GM23338 (cell line): Measurements from ENCODE around the gene AKT1S1. TPM values are rescaled to one million over a fixed set of nuclear protein-coding genes. Genes with fewer than 3 reads are reported as not detected.

Experiments used
- ATAC-seq: fragments of 200-7000 bp; cut with Tn5 transposase; 3 replicates; pipeline ENCODE4 v1.9.1; 2020
- DNase-seq: peaks from one replicate; pipeline ENCODE4 v3.0.0-alpha.2; 2015; ENCODE audit warnings: low spot score
- H2AFZ ChIP-seq: fragments of 200-600 bp; sonication (generic); 2 replicates; pipeline ENCODE4 v1.8.0; 2016; ENCODE audit warnings: antibody characterized with exemption, mild to moderate bottlenecking, moderate library complexity
- H3F3A ChIP-seq: fragments of 200-600 bp; sonication (generic); replicated peaks from 2 replicates; pipeline ENCODE4 v1.8.0; 2017; ENCODE audit warnings: antibody characterized with exemption, mixed run types, low read depth
- H3K27ac ChIP-seq: fragments of 200-600 bp; sonication (generic); 2 replicates; pipeline ENCODE4 v1.6.1; 2016; ENCODE audit warnings: low read depth
- H3K27me3 ChIP-seq: fragments of 200-600 bp; sonication (generic); 2 replicates; pipeline ENCODE4 v1.8.0; 2016; ENCODE audit warnings: mild to moderate bottlenecking, mixed run types, moderate library complexity; ENCODE audit not compliant: insufficient read depth
- H3K36me3 ChIP-seq: fragments of 200-600 bp; sonication (generic); 2 replicates; pipeline ENCODE4 v1.8.0; 2016; ENCODE audit warnings: mild to moderate bottlenecking; ENCODE audit not compliant: insufficient read depth
- H3K4me1 ChIP-seq: fragments of 200-600 bp; sonication (generic); 2 replicates; pipeline ENCODE4 v1.8.0; 2016; ENCODE audit warnings: mild to moderate bottlenecking, moderate library complexity; ENCODE audit not compliant: insufficient read depth
- H3K4me2 ChIP-seq: fragments of 200-600 bp; sonication (generic); 2 replicates; pipeline ENCODE4 v1.7.1; 2017; ENCODE audit warnings: mixed run types
- H3K4me3 ChIP-seq: fragments of 200-600 bp; sonication (generic); 2 replicates; pipeline ENCODE4 v1.6.1; 2016; ENCODE audit warnings: mixed run types
- H3K79me2 ChIP-seq: fragments of 200-600 bp; sonication (generic); replicated peaks from 2 replicates; pipeline ENCODE4 v1.8.0; 2017; ENCODE audit warnings: mild to moderate bottlenecking; ENCODE audit not compliant: insufficient read depth
- H3K9me2 ChIP-seq: fragments of 200-600 bp; sonication (generic); 2 replicates; pipeline ENCODE4 v1.8.0; 2017; ENCODE audit not compliant: insufficient read depth
- H4K20me1 ChIP-seq: fragments of 200-600 bp; sonication (generic); replicated peaks from 2 replicates; pipeline ENCODE4 v1.8.0; 2017; ENCODE audit warnings: mild to moderate bottlenecking; ENCODE audit not compliant: insufficient read depth
- H3K27ac Mint-ChIP-seq: 2 replicates; pipeline ENCODE4 v1.8.0; 2020; ENCODE audit warnings: inconsistent platforms, mild to moderate bottlenecking, moderate library complexity, mixed read lengths
- H3K27me3 Mint-ChIP-seq: 3 replicates; pipeline ENCODE4 v1.8.0; 2022; ENCODE audit warnings: low read depth, mild to moderate bottlenecking, moderate library complexity, mixed read lengths, inconsistent platforms; ENCODE audit not compliant: insufficient read depth, poor library complexity
- H3K36me3 Mint-ChIP-seq: 3 replicates; pipeline ENCODE4 v1.8.0; 2021; ENCODE audit warnings: low read depth, mild to moderate bottlenecking, inconsistent platforms, moderate library complexity, mixed read lengths
- H3K4me1 Mint-ChIP-seq: 3 replicates; pipeline ENCODE4 v1.8.0; 2020; ENCODE audit warnings: mild to moderate bottlenecking, inconsistent platforms, mixed read lengths
- H3K4me3 Mint-ChIP-seq: 3 replicates; pipeline ENCODE4 v1.8.0; 2021; ENCODE audit warnings: moderate library complexity, mild to moderate bottlenecking, inconsistent platforms, mixed read lengths
- H3K9me3 Mint-ChIP-seq: 3 replicates; pipeline ENCODE4 v1.8.0; 2020; ENCODE audit warnings: moderate library complexity, mild to moderate bottlenecking, inconsistent platforms, mixed read lengths
- CREB1 ChIP-seq: fragments of 250-450 bp; sonication (Bioruptor Pico); IDR thresholded peaks from 2 replicates; pipeline ENCODE4 v1.5.0; 2020; ENCODE audit warnings: low read depth, mild to moderate bottlenecking, moderate library complexity
- EZH2 ChIP-seq: fragments of 200-600 bp; sonication (generic); IDR thresholded peaks from one replicate; pipeline ENCODE4 v1.8.0; 2017; ENCODE audit warnings: antibody characterized with exemption, mild to moderate bottlenecking, low read depth; ENCODE audit not compliant: unreplicated experiment
- EZH2phosphoT487 ChIP-seq: fragments of 200-600 bp; sonication (generic); IDR thresholded peaks from one replicate; pipeline ENCODE4 v1.8.1; 2018; ENCODE audit warnings: antibody characterized with exemption; ENCODE audit not compliant: unreplicated experiment
- JUNB ChIP-seq: IDR thresholded peaks from one replicate; pipeline ENCODE4 v1.6.1; 2016; ENCODE audit warnings: antibody characterized with exemption; ENCODE audit not compliant: unreplicated experiment
- NANOG ChIP-seq: IDR thresholded peaks from 2 replicates; pipeline ENCODE4 v1.6.1; 2016; ENCODE audit warnings: antibody characterized with exemption, borderline replicate concordance
- POLR2AphosphoS5 ChIP-seq: IDR thresholded peaks from 2 replicates; pipeline ENCODE4 v1.6.1; 2016; ENCODE audit warnings: antibody characterized with exemption, low read depth
- STAT1 ChIP-seq: IDR thresholded peaks from one replicate; pipeline ENCODE4 v1.6.1; 2016; ENCODE audit warnings: antibody characterized with exemption; ENCODE audit not compliant: unreplicated experiment
- ZNF114 ChIP-seq: fragments of 250-450 bp; sonication (Bioruptor Pico); IDR thresholded peaks from 2 replicates; pipeline ENCODE4 v1.5.0; 2020; ENCODE audit warnings: mild to moderate bottlenecking, moderate library complexity
- ZNF331 ChIP-seq: fragments of 250-450 bp; sonication (Bioruptor Pico); IDR thresholded peaks from 2 replicates; pipeline ENCODE4 v1.5.0; 2020; ENCODE audit warnings: low read depth, mild to moderate bottlenecking, moderate library complexity
- polyA plus RNA-seq: library from polyadenylated mRNA; unstranded; fragments of >200 nt; fragmentation: Nextera tagmentation; extraction: Ambion mirVana; gene quantifications from 2 replicates; pipeline ENCODE4 v1.2.1, GENCODE V29; 2016
- total RNA-seq: library from RNA; depleted of rRNA; stranded (reverse); fragments of >200 nt; shearing (Covaris generic); gene quantifications from 2 replicates; pipeline ENCODE4 v1.2.3, GENCODE V29; 2014
- TF ChIP-seq, protein P1 (sequence below): IDR thresholded peaks from one replicate; pipeline ENCODE4 v1.6.1; 2018; ENCODE audit warnings: antibody characterized with exemption; ENCODE audit not compliant: unreplicated experiment
- TF ChIP-seq, protein P2 (sequence below), 2 experiments: fragments of 200-600 bp in 1 of 2; sonication (generic) in 1 of 2; conservative IDR thresholded peaks; 2 replicates each; pipeline versions ENCODE4 v1.5.1 to v1.6.1; 2016 to 2017; ENCODE audit warnings: antibody characterized with exemption in 2 of 2, low read depth in 2 of 2, mild to moderate bottlenecking in 2 of 2, moderate library complexity in 1 of 2

Gene AKT1S1
- total and polyA plus RNA-seq, 2 experiments from 2014 or later = 21.5 to 28.6 TPM

DNA sequence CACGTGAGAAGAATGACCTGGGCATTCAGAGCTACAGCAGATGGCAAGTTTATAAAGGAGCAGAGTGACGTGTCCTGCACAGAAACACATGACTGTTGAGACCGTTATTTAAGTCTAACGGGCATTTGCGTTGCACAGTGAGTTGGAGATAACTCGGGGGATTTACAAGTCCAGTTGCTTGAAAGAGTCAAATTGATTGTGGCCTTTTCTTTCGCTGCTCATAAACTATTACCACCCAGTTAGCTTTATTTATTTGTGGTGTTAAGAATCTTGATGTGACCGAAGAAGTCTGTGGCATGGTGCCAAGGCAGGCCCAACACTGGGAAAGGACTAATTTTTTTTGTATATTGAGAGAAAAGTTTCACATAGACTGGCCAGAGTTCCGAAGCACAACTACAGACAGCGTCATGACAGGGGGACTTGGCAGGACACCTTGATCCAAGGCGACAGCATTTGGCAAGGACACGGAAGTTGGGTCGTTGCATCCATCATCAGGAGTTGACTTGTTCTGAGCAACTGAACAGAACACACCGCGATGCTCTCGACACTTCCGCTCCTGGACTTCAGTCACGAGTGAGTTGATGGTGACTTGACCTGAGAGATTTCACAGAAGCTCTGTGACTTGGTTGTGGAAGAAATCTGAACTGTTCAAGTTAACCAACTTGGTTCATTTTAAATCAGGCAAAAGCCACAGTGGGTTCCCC is 38.1 kb downstream of the AKT1S1 start (continued):
- TF ChIP-seq, protein P1, sequence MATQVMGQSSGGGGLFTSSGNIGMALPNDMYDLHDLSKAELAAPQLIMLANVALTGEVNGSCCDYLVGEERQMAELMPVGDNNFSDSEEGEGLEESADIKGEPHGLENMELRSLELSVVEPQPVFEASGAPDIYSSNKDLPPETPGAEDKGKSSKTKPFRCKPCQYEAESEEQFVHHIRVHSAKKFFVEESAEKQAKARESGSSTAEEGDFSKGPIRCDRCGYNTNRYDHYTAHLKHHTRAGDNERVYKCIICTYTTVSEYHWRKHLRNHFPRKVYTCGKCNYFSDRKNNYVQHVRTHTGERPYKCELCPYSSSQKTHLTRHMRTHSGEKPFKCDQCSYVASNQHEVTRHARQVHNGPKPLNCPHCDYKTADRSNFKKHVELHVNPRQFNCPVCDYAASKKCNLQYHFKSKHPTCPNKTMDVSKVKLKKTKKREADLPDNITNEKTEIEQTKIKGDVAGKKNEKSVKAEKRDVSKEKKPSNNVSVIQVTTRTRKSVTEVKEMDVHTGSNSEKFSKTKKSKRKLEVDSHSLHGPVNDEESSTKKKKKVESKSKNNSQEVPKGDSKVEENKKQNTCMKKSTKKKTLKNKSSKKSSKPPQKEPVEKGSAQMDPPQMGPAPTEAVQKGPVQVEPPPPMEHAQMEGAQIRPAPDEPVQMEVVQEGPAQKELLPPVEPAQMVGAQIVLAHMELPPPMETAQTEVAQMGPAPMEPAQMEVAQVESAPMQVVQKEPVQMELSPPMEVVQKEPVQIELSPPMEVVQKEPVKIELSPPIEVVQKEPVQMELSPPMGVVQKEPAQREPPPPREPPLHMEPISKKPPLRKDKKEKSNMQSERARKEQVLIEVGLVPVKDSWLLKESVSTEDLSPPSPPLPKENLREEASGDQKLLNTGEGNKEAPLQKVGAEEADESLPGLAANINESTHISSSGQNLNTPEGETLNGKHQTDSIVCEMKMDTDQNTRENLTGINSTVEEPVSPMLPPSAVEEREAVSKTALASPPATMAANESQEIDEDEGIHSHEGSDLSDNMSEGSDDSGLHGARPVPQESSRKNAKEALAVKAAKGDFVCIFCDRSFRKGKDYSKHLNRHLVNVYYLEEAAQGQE = no peak
- TF ChIP-seq STAT1 = no peak
- TF ChIP-seq, protein P2, sequence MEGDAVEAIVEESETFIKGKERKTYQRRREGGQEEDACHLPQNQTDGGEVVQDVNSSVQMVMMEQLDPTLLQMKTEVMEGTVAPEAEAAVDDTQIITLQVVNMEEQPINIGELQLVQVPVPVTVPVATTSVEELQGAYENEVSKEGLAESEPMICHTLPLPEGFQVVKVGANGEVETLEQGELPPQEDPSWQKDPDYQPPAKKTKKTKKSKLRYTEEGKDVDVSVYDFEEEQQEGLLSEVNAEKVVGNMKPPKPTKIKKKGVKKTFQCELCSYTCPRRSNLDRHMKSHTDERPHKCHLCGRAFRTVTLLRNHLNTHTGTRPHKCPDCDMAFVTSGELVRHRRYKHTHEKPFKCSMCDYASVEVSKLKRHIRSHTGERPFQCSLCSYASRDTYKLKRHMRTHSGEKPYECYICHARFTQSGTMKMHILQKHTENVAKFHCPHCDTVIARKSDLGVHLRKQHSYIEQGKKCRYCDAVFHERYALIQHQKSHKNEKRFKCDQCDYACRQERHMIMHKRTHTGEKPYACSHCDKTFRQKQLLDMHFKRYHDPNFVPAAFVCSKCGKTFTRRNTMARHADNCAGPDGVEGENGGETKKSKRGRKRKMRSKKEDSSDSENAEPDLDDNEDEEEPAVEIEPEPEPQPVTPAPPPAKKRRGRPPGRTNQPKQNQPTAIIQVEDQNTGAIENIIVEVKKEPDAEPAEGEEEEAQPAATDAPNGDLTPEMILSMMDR (conservative IDR thresholded peaks at IDR 0.05; ENCODE audit: low read depth in 2 of 2) = no peak

DNA sequence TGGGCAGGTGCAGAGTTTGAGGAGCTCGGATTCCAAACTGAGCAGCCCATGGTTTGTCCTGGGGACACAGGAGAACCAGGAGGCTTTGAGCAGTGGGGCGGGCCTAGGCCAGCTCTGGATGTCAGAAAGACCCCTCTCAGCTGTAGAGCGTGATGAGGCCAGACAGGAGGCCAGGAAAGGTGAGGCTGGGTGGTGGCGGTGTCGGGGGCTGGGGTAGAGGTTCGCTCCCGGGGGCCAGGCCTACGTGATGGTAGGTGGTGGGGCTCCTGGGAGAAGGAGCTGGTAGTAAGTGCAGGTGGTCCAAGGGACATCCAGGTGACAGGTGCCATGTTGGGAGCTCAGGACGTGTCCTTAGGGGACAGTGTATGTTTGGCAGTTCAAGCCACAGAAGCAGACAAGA is 39.7 kb downstream of the AKT1S1 start:
- Histone ChIP-seq H2AFZ (no peak overlapping the region), H4K20me1 (peaks cover 4% of the 10 kb centered on the region; the same call in 1 of the 2 replicates), H3K4me2 (no peak overlapping the region), H3K79me2 (no peaks in the 10 kb centered on the region), H3K27ac (no peak overlapping the region), H3K4me3 (no peak overlapping the region), H3K9me2 (no peaks in the 10 kb centered on the region), H3K4me1 (no peaks in the 10 kb centered on the region), H3F3A (0 out of 2 replicates have a peak, but pooled peaks cover 3% of the 10 kb centered on the region), H3K27me3 (no peaks in the 10 kb centered on the region), H3K36me3 (no peaks in the 10 kb centered on the region)
- H3K27ac Mint-ChIP-seq = no peak overlapping the region
- ATAC-seq (no peak), DNase-seq (no peak)
- peaks cover 51% of the 10 kb centered on the region for H3K36me3 Mint-ChIP-seq
- H3K4me1 Mint-ChIP-seq = peaks cover 6% of the 10 kb centered on the region
- H3K27me3 Mint-ChIP-seq = peaks cover 18% of the 10 kb centered on the region
- no peak overlapping the region for H3K4me3 Mint-ChIP-seq
- H3K9me3 Mint-ChIP-seq = no peaks in the 10 kb centered on the region; the same call in 2 of the 3 replicates
- TF ChIP-seq, protein P2 (conservative IDR thresholded peaks at IDR 0.05; ENCODE audit: low read depth in 2 of 2) = no peak
- TF ChIP-seq JUNB = no peak
- TF ChIP-seq ZNF114 (CRISPR knock-in tag) = no peak
- no peak for TF ChIP-seq STAT1
- no peak for TF ChIP-seq NANOG
- no peak for TF ChIP-seq EZH2phosphoT487
- no peak for TF ChIP-seq CREB1 (CRISPR knock-in tag)
- no peak for TF ChIP-seq EZH2
- no peak for TF ChIP-seq ZNF331
- no peak for TF ChIP-seq POLR2AphosphoS5
